OCI-LY7 (cell line): Measurements from ENCODE around the gene ACVR1B. TPM values are rescaled to one million over a fixed set of nuclear protein-coding genes. Genes with fewer than 3 reads are reported as not detected.

Source experiments
- BruUV-seq: library from RNA; stranded (reverse); fragments of 400-500 nt; replicated peaks from 2 replicates; lab custom pipeline; 2021; lab: Mats Ljungman, UMichigan
- CTCF ChIA-PET: fragments of 300-600 bp; sonication (Branson Sonifier 250); formaldehyde crosslinking; loops from one replicate; lab custom pipeline; 2022; ENCODE audit warnings: antibody characterized with exemption; ENCODE audit not compliant: unreplicated experiment; lab: Charles Lee
- POLR2A ChIA-PET: fragments of 300-600 bp; sonication (Branson Sonifier 250); formaldehyde crosslinking; loops from one replicate; lab custom pipeline; 2022; ENCODE audit warnings: antibody characterized with exemption; lab: Charles Lee
- DNase-seq: peaks from one replicate; pipeline ENCODE4 v3.0.0-alpha.2; 2015; ENCODE audit warnings: low spot score
- H2AFZ ChIP-seq: fragments of 200-600 bp; sonication (generic), shearing (Covaris generic); 2 replicates; pipeline ENCODE4 v1.6.1; 2014; ENCODE audit warnings: mild to moderate bottlenecking, antibody characterized with exemption, low read length, moderate library complexity
- H3K27ac ChIP-seq: fragments of 200-600 bp; sonication (generic); 2 replicates; pipeline ENCODE4 v1.5.1; 2014; ENCODE audit warnings: mixed run types, low read depth, mild to moderate bottlenecking, moderate library complexity, low read length, inconsistent platforms; ENCODE audit not compliant: poor library complexity, severe bottlenecking
- H3K36me3 ChIP-seq: fragments of 200-600 bp; sonication (generic); 2 replicates; pipeline ENCODE4 v1.6.1; 2014; ENCODE audit warnings: mild to moderate bottlenecking, antibody characterized with exemption, low read length, moderate library complexity, mixed read lengths; ENCODE audit not compliant: insufficient read depth
- H3K4me1 ChIP-seq: fragments of 200-600 bp; sonication (generic); 2 replicates; pipeline ENCODE4 v1.5.1; 2014; ENCODE audit warnings: mild to moderate bottlenecking, low read length; ENCODE audit not compliant: insufficient read depth, poor library complexity, severe bottlenecking
- H3K4me2 ChIP-seq: fragments of 200-600 bp; sonication (generic); 2 replicates; pipeline ENCODE4 v1.6.1; 2014; ENCODE audit warnings: mild to moderate bottlenecking, low read length
- H3K4me3 ChIP-seq: fragments of 200-600 bp; sonication (generic); 2 replicates; pipeline ENCODE4 v1.5.1; 2014; ENCODE audit warnings: mild to moderate bottlenecking, low read depth, low read length; ENCODE audit not compliant: poor library complexity, severe bottlenecking
- H3K79me2 ChIP-seq: fragments of 200-600 bp; sonication (generic); 2 replicates; pipeline ENCODE4 v1.6.1; 2016; ENCODE audit warnings: low read depth, mild to moderate bottlenecking, low read length, moderate library complexity, mixed read lengths; ENCODE audit not compliant: insufficient read depth
- H3K9me2 ChIP-seq: fragments of 200-600 bp; sonication (generic); 2 replicates; pipeline ENCODE4 v1.6.1; 2016; ENCODE audit warnings: mild to moderate bottlenecking, low read length, mixed read lengths; ENCODE audit not compliant: insufficient read depth
- H3K9me3 ChIP-seq: fragments of 200-600 bp; sonication (generic); 2 replicates; pipeline ENCODE4 v1.6.1; 2014; ENCODE audit warnings: mild to moderate bottlenecking, mixed run types, low read length, mixed read lengths
- H4K20me1 ChIP-seq: fragments of 200-600 bp; sonication (generic); 2 replicates; pipeline ENCODE4 v1.6.1; 2014; ENCODE audit warnings: mild to moderate bottlenecking, antibody characterized with exemption, low read length, moderate library complexity, mixed read lengths; ENCODE audit not compliant: insufficient read depth
- EZH2phosphoT487 ChIP-seq: fragments of 200-600 bp; sonication (generic); IDR thresholded peaks from 2 replicates; pipeline ENCODE4 v1.6.1; 2018; ENCODE audit warnings: low read depth, borderline replicate concordance, mild to moderate bottlenecking, mixed run types, antibody characterized with exemption, low read length, moderate library complexity, mixed read lengths
- intact Hi-C: fragments of 100-400 bp; cut with micrococcal nuclease; formaldehyde crosslinking; loops from one replicate; pipeline ENCODE4 v1.10.0; 2022; ENCODE audit not compliant: unreplicated experiment
- total RNA-seq, 2 experiments: library from RNA; depleted of rRNA in 1 of 2; stranded (reverse); fragments of >200 nt in 1 of 2; shearing (Covaris generic) in 1 of 2; gene quantifications; 2 replicates each; pipeline ENCODE4 v1.2.3, GENCODE V29; 2014 to 2022
- TF ChIP-seq, protein P1 (sequence below): fragments of 200-600 bp; sonication (generic); conservative IDR thresholded peaks from 2 replicates; pipeline ENCODE4 v1.5.1; 2014; ENCODE audit warnings: mild to moderate bottlenecking, antibody characterized with exemption, low read length, moderate library complexity, mixed read lengths

Gene ACVR1B
- total RNA-seq, 2 experiments from 2014 or later, result 4.1 to 6.8 TPM

DNA sequence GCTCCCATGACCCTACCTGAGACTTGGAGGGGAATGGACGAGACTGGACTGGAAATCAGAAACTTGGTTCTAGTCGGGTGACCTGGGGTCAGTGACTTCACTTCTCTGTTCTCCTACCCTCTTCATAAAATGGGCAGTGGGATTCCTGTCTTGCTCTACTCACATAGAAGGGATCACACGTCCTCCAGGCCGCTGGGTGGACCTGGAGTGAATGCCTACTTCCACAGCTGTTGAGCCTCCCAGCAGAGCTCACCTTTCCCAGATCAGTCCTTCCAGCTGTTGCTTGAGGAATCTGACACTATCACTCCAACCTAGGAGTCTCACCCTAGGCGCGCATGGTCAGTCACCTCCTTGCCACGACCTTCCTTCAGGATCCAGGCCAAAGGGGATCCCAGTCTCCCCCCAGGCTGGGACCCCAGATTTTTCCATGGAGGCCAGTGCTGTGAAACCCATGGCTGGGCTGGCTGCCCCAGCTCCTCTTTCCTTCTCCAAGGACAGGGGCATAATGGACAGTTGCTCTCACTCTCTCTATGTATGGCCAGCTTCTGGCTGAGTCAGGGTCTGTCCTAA is 43.6 kb upstream of the ACVR1B start:
- H3K9me2 ChIP-seq, result no peaks in the 10 kb centered on the region
- H3K4me1 ChIP-seq, result no peaks in the 10 kb centered on the region
- no peak overlapping the region for H3K4me2 ChIP-seq
- no peaks in the 10 kb centered on the region for H4K20me1 ChIP-seq
- intact Hi-C loops, result no loop called here
- H2AFZ ChIP-seq, result no peak overlapping the region
- DNase-seq, result no peak
- H3K36me3 ChIP-seq, result no peaks in the 10 kb centered on the region
- no peak for TF ChIP-seq EZH2phosphoT487
- TF ChIP-seq, protein P1, sequence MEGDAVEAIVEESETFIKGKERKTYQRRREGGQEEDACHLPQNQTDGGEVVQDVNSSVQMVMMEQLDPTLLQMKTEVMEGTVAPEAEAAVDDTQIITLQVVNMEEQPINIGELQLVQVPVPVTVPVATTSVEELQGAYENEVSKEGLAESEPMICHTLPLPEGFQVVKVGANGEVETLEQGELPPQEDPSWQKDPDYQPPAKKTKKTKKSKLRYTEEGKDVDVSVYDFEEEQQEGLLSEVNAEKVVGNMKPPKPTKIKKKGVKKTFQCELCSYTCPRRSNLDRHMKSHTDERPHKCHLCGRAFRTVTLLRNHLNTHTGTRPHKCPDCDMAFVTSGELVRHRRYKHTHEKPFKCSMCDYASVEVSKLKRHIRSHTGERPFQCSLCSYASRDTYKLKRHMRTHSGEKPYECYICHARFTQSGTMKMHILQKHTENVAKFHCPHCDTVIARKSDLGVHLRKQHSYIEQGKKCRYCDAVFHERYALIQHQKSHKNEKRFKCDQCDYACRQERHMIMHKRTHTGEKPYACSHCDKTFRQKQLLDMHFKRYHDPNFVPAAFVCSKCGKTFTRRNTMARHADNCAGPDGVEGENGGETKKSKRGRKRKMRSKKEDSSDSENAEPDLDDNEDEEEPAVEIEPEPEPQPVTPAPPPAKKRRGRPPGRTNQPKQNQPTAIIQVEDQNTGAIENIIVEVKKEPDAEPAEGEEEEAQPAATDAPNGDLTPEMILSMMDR, result no peak
- BruUV-seq, result no TSS peak
- no peaks in the 10 kb centered on the region for H3K9me3 ChIP-seq
- no peaks in the 10 kb centered on the region for H3K79me2 ChIP-seq
- POLR2A ChIA-PET, result no interaction called here
- CTCF ChIA-PET, result no interaction called here
- H3K27ac ChIP-seq, result no peak overlapping the region
- H3K4me3 ChIP-seq, result no peak overlapping the region

DNA sequence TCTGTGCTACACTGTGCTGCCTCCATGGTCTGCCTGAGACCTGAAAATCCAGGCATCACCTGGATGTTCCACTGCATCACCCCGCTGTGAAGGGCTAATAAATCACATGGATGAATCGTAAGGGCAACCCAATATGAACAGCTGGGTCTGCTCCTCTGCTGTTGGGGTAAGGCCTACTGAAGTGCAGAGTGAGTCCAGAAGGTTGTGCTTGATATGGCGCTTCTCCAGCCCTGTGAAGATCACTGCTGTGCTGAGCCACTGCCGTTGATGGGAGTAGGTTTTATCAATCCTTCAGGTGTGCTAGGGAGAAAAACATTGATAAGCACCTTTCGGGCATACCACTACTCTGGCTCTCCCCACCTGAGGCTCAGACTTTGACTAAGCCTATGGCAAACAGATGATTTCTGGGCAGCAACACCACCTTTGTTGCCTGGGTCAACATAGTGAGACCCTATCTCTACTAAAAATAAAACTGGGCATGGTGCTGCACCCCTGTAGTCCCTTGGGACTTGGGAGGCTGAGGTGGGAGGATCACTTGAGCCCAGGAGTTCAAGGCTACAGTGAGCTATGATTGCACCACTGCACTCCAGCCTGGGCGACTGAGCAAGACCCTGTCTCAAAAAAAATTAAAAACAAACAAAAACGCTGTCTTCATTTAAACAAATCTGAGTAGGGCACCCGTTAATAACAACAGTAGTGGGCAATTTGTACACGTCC is 42.5 kb upstream of the ACVR1B start:
- no TSS peak for BruUV-seq
- H3K4me3 ChIP-seq, result no peak overlapping the region
- TF ChIP-seq EZH2phosphoT487, result no peak
- intact Hi-C loops, result no loop called here
- H3K4me1 ChIP-seq, result no peaks in the 10 kb centered on the region
- no peaks in the 10 kb centered on the region for H3K79me2 ChIP-seq
- no peaks in the 10 kb centered on the region for H4K20me1 ChIP-seq
- no peak overlapping the region for H3K27ac ChIP-seq
- H3K36me3 ChIP-seq, result no peaks in the 10 kb centered on the region
- no peaks in the 10 kb centered on the region for H3K9me2 ChIP-seq
- no peak overlapping the region for H3K4me2 ChIP-seq
- DNase-seq, result no peak
- POLR2A ChIA-PET, result interaction anchor here (1.0 kb wide), 1 partner anchor 46 kb away, joined by 3 read pairs; no protein-coding TSS in a partner anchor
- no peaks in the 10 kb centered on the region for H3K9me3 ChIP-seq
- CTCF ChIA-PET, result no interaction called here
- no peak overlapping the region for H2AFZ ChIP-seq

DNA sequence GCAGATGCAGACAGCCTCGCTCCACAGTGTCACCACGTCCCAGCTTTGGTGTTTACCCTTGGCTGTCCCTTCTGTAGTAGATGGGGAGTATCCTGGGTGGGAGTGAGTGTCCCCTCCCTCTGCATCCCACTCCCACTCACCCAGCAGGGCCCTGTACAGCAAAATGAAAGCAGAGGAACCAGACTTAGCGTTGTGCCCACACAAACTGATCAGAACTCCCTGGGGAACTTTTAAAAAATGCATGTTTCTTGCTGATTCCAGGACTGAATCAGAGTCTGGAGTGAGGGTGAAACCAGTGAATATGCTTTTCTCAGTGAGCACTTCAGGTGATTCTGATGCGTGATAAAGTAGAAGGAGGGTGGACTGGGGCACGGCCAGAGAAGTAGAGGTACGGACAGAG is 41.3 kb upstream of the ACVR1B start:
- TF ChIP-seq, protein P1, result no peak
- TF ChIP-seq EZH2phosphoT487, result no peak
- BruUV-seq, result no TSS peak
- Histone ChIP-seq H3K4me2 (no peak overlapping the region), H3K36me3 (no peaks in the 10 kb centered on the region), H3K4me1 (no peaks in the 10 kb centered on the region), H3K9me2 (no peaks in the 10 kb centered on the region), H4K20me1 (no peaks in the 10 kb centered on the region), H3K27ac (no peak overlapping the region), H2AFZ (no peak overlapping the region), H3K9me3 (no peaks in the 10 kb centered on the region), H3K4me3 (no peak overlapping the region), H3K79me2 (no peaks in the 10 kb centered on the region)
- ChIA-PET CTCF (no interaction called here), POLR2A (no interaction called here)
- intact Hi-C loops, result no loop called here
- DNase-seq, result no peak
